Gastrocnemius medialis (tissue), 4 donors: ENCODE results near the gene CAP1. TPM values are rescaled to one million over a fixed set of nuclear protein-coding genes. Genes with fewer than 3 reads are reported as not detected.

Source experiments
- ATAC-seq, 2 donors: fragments of 150-250 bp; one replicate each; pipeline ENCODE4 v1.9.1; 2016
- DNase-seq, 2 donors: peaks; one replicate each; pipeline ENCODE4 v3.0.0-alpha.2; 2019
- H3K27ac ChIP-seq, 4 donors: fragments of 200-600 bp; sonication (generic); 1 replicate in 1 of 4; 2 replicates in 3 of 4; pipeline ENCODE4 v1.5.1; 2016 to 2018; ENCODE audit warnings: mild to moderate bottlenecking in 2 of 4, moderate library complexity in 1 of 4
- H3K27me3 ChIP-seq, 3 donors: fragments of 200-600 bp; sonication (generic) in 2 of 3; 1 replicate in 1 of 3; 2 replicates in 2 of 3; pipeline versions ENCODE4 v1.5.1 to v1.6.0; 2016 to 2019; ENCODE audit warnings: mild to moderate bottlenecking in 1 of 3, moderate library complexity in 1 of 3
- H3K36me3 ChIP-seq, 2 donors: fragments of 200-600 bp; sonication (generic) in 1 of 2; one replicate each; pipeline ENCODE4 v1.5.1; 2017 to 2018
- H3K4me1 ChIP-seq, 2 donors: fragments of 200-600 bp; sonication (generic) in 1 of 2; one replicate each; pipeline ENCODE4 v1.5.1; 2016 to 2017; ENCODE audit warnings: mild to moderate bottlenecking in 2 of 2
- H3K4me3 ChIP-seq, 4 donors: fragments of 200-600 bp; sonication (generic) in 3 of 4; 1 replicate in 1 of 4; 2 replicates in 3 of 4; pipeline ENCODE4 v1.5.1; 2016 to 2019; ENCODE audit warnings: mild to moderate bottlenecking in 2 of 4
- H3K9me3 ChIP-seq, 3 donors: fragments of 200-600 bp; sonication (generic) in 2 of 3; 1 replicate in 1 of 3; 2 replicates in 2 of 3; pipeline ENCODE4 v1.5.1; 2016 to 2019
- POLR2A ChIP-seq, 2 donors: fragments of 450-650 bp; IDR thresholded peaks; one replicate each; pipeline ENCODE4 v1.6.1; 2017; ENCODE audit warnings: antibody characterized with exemption in 2 of 2, mild to moderate bottlenecking in 2 of 2, moderate library complexity in 2 of 2
- in situ Hi-C, 4 donors: fragments of 200-750 bp; cut with MboI; loops; one replicate each; pipeline versions ENCODE4 v1.15.0 to v1.8.0; 2017; ENCODE audit warnings: low sequenced_read_pairs in 4 of 4
- intact Hi-C: fragments of 100-400 bp; cut with DNase I; formaldehyde crosslinking; loops from one replicate; pipeline ENCODE4 v1.15.1; 2023; ENCODE audit warnings: low total_unique reads
- total RNA-seq, 4 donors: library from RNA; depleted of rRNA; stranded (reverse); fragments of >200 nt; gene quantifications; one replicate each; pipeline versions ENCODE4 v1.1.0 to v1.2.3, GENCODE V29; 2016
- TF ChIP-seq, protein P1 (sequence below), 5 experiments: fragments of 450-650 bp in 3 of 5; fragments of 200-600 bp in 2 of 5; sonication (generic) in 2 of 5; IDR thresholded peaks in 4 of 5; conservative IDR thresholded peaks in 1 of 5; 1 replicate in 4 of 5; 2 replicates in 1 of 5; pipeline ENCODE4 v1.5.1; 2016 to 2019; ENCODE audit warnings: antibody characterized with exemption in 5 of 5, mild to moderate bottlenecking in 3 of 5, moderate library complexity in 3 of 5

CAP1 gene
- total RNA-seq, 4 donors from 2014 or later, result 35.5 to 67.0 (median 48.7) TPM

DNA sequence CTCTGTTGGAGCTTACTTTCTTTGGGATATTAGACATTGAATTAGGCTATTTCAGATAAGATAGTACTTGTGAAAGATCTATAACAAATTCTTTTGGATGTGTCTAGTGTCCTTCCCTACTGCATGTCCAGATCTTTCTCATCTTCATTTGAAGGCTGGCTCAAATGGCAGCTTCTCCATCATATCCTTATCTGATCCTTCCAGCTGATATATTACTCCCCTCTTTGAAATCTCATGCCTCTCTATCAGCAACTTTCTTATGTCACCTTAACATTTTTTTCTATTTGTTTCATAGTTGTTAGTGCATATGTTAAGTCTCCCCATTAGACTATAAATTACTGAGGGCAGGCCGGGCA, 17.5 kb downstream of the CAP1 start:
- in situ Hi-C loops, result no loop called here

DNA sequence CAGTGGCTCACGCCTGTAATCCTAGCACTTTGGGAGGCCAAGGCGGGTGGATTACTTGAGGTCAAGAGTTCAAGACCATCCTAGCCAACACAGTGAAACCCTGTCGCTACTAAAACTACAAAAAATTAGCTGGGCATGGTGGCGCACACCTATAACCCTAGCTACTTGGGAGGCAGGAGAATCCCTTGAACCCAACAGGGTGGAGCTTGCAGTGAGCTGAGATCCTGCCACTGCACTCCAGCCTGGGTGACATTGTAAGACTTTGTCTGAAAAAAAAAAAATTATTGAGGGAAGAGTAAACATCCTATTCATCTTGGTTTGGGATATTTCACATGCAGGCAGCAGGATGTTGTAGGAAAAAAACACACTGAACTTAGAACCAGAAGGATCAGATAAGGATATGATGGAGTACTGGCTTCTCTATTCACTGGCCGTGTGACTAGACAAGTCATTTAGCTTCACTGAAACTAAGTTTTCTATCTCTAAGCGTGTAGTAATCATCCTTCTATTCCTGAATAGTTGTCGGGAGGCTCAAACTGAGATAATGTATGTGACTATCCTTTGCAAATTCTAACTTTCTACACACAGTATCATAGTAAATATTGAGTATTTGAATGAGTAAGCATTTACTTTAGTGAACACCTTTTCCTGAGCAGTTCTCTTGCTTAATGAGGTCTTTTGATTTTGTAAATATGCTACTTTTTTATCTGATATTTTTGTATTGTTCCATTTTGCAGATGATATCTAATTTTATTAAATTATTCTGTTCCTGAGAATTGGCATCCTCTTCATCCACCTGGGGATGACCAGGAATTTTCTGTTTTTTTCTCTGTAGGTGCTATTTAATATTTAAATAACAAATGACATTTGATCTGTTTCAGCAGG, 18.2 kb downstream of the CAP1 start:
- ATAC-seq, result no peak
- Histone ChIP-seq H3K9me3 (no peaks in the 10 kb centered on the region), H3K36me3 (peaks cover 0 to 39% of the 10 kb centered on the region in 2 donors), H3K4me3 (no peak overlapping the region), H3K4me1 (peaks cover 43 to 44% of the 10 kb centered on the region in 2 donors), H3K27ac (peak overlapping the region; percentile 62 to 73 (median 68)), H3K27me3 (no peaks in the 10 kb centered on the region)
- intact Hi-C loops, result no loop called here
- DNase-seq, result no peak
- TF ChIP-seq, protein P1, sequence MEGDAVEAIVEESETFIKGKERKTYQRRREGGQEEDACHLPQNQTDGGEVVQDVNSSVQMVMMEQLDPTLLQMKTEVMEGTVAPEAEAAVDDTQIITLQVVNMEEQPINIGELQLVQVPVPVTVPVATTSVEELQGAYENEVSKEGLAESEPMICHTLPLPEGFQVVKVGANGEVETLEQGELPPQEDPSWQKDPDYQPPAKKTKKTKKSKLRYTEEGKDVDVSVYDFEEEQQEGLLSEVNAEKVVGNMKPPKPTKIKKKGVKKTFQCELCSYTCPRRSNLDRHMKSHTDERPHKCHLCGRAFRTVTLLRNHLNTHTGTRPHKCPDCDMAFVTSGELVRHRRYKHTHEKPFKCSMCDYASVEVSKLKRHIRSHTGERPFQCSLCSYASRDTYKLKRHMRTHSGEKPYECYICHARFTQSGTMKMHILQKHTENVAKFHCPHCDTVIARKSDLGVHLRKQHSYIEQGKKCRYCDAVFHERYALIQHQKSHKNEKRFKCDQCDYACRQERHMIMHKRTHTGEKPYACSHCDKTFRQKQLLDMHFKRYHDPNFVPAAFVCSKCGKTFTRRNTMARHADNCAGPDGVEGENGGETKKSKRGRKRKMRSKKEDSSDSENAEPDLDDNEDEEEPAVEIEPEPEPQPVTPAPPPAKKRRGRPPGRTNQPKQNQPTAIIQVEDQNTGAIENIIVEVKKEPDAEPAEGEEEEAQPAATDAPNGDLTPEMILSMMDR (IDR thresholded peaks at IDR 0.05 in 4 of 5, conservative IDR thresholded peaks at IDR 0.05 in 1 of 5), result no peak
- no peak for TF ChIP-seq POLR2A (IDR thresholded peaks at IDR 0.05)
- in situ Hi-C loops, result no loop called here

More for the DNA sequence above, 17.5 kb downstream of the CAP1 start:
- Histone ChIP-seq H3K4me1 (peaks cover 44 to 47% of the 10 kb centered on the region in 2 donors), H3K27me3 (no peaks in the 10 kb centered on the region), H3K4me3 (no peak overlapping the region), H3K9me3 (no peaks in the 10 kb centered on the region), H3K36me3 (peaks cover 0 to 33% of the 10 kb centered on the region in 2 donors), H3K27ac (peak overlapping the region; percentile 62 to 73 (median 68))
- intact Hi-C loops, result no loop called here
- ATAC-seq, result no peak
- no peak for DNase-seq
- no peak for TF ChIP-seq POLR2A (IDR thresholded peaks at IDR 0.05)
- TF ChIP-seq, protein P1 (IDR thresholded peaks at IDR 0.05 in 4 of 5, conservative IDR thresholded peaks at IDR 0.05 in 1 of 5), result no peak

- Histone ChIP-seq H3K36me3 (peaks cover 0 to 46% of the 10 kb centered on the region in 2 donors), H3K4me3 (no peak overlapping the region), H3K9me3 (no peaks in the 10 kb centered on the region), H3K27me3 (no peaks in the 10 kb centered on the region), H3K4me1 (peaks cover 43 to 44% of the 10 kb centered on the region in 2 donors), H3K27ac (peak overlapping the region; percentile 62 to 73 (median 68))
- intact Hi-C loops (no loop called here), in situ Hi-C loops (no loop called here)
- no peak for TF ChIP-seq POLR2A (IDR thresholded peaks at IDR 0.05)
- TF ChIP-seq, protein P1 (IDR thresholded peaks at IDR 0.05 in 4 of 5, conservative IDR thresholded peaks at IDR 0.05 in 1 of 5), result no peak
- ATAC-seq, result peak; percentile 72 to 75
- no peak for DNase-seq
These were observed 18.9 kb downstream of the CAP1 start for GRCh38 chr1:40059338-40059959.

DNA sequence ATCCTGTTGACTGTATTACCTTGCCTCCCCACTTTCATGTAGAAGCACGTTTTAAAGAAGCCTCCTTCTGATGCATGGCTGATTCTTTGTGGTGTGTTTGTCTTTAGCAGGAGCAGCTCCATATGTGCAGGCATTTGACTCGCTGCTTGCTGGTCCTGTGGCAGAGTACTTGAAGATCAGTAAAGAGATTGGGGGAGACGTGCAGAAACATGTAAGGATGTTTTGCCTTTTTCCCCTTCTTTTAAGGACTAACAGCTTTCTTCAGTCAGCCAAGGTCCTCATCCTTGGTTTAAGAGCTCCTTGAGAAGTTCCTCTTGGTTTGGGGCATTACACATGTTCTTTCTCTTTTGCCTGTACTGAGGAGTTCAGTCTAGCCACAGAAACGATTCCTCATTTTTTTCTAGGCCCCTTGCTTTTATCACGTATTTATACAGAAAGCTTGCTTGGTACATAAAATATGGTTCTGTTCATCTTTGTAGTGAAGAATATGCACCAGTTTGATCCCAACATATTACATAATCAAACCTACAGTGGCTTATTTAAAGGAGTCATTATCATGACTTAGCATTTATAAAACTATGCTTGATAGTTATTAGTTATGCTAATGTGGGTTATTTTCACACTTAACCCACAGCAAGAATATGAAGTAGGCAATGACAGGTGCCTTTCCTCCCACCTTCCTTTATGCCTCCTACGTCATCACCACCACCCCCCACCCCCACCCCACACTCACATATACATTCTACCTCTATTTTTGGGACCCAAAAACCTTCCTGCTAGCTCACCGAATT, 19.6 kb downstream of the CAP1 start:
- H3K4me1 ChIP-seq, result peaks cover 43 to 44% of the 10 kb centered on the region in 2 donors
- no peak for TF ChIP-seq POLR2A (IDR thresholded peaks at IDR 0.05)
- TF ChIP-seq, protein P1 (IDR thresholded peaks at IDR 0.05 in 4 of 5, conservative IDR thresholded peaks at IDR 0.05 in 1 of 5), result no peak
- DNase-seq, result no peak
- in situ Hi-C loops (no loop called here), intact Hi-C loops (no loop called here)
- H3K27me3 ChIP-seq, result no peaks in the 10 kb centered on the region
- no peaks in the 10 kb centered on the region for H3K9me3 ChIP-seq
- peak overlapping the region; percentile 62 to 73 (median 68) for H3K27ac ChIP-seq
- H3K36me3 ChIP-seq, result peaks cover 0 to 53% of the 10 kb centered on the region in 2 donors
- H3K4me3 ChIP-seq, result no peak overlapping the region
- no peak for ATAC-seq
